HepG2 (cell line): ENCODE results near the gene ERCC5. TPM values are rescaled to one million over a fixed set of nuclear protein-coding genes. Genes with fewer than 3 reads are reported as not detected.

ENCODE experiments used
- ATM ChIP-seq: fragments of 450-650 bp; IDR thresholded peaks from 2 replicates; pipeline ENCODE4 v1.7.1; 2017; ENCODE audit warnings: mild to moderate bottlenecking, borderline replicate concordance
- HNRNPLL ChIP-seq: fragments of 200-400 bp; formaldehyde crosslinking; IDR thresholded peaks from 2 replicates; pipeline ENCODE4 v1.6.1; 2017; ENCODE audit warnings: mild to moderate bottlenecking, low read depth, low read length; ENCODE audit not compliant: poor library complexity, severe bottlenecking
- HOXA7 ChIP-seq: sonication (generic); formaldehyde crosslinking; IDR thresholded peaks from 2 replicates; pipeline ENCODE4 v1.8.1; 2022; ENCODE audit warnings: mild to moderate bottlenecking, missing genetic modification reagents, moderate library complexity
- KAT8 ChIP-seq: IDR thresholded peaks from 2 replicates; pipeline ENCODE4 v1.6.1; 2016; ENCODE audit warnings: missing genetic modification reagents, missing compliant biosample characterization
- KDM4B ChIP-seq: sonication (generic); formaldehyde crosslinking; IDR thresholded peaks from 2 replicates; pipeline ENCODE4 v1.4.0; 2020; ENCODE audit warnings: missing genetic modification reagents
- MAFF ChIP-seq: IDR thresholded peaks from 2 replicates; pipeline ENCODE4 v1.6.1; 2011; ENCODE audit warnings: low read depth, low read length, improper control_type of control experiment
- MXI1 ChIP-seq: IDR thresholded peaks from 3 replicates; pipeline ENCODE4 v1.6.1; 2012; ENCODE audit warnings: low read depth, low read length, inconsistent platforms, borderline replicate concordance
- NFE2 ChIP-seq: sonication (generic); formaldehyde crosslinking; IDR thresholded peaks from 2 replicates; pipeline ENCODE4 v1.4.0; 2020; ENCODE audit warnings: missing genetic modification reagents
- REL ChIP-seq: sonication (generic); formaldehyde crosslinking; conservative IDR thresholded peaks from 2 replicates; pipeline ENCODE4 v1.8.0; 2022; ENCODE audit warnings: mild to moderate bottlenecking, missing genetic modification reagents, moderate library complexity
- SYNCRIP ChIP-seq: fragments of 200-400 bp; formaldehyde crosslinking; IDR thresholded peaks from 2 replicates; pipeline ENCODE4 v1.6.1; 2018; ENCODE audit warnings: mild to moderate bottlenecking, low read depth, low read length; ENCODE audit not compliant: insufficient read depth
- ZMYM4 ChIP-seq: sonication (generic); formaldehyde crosslinking; IDR thresholded peaks from 2 replicates; pipeline ENCODE4 v1.8.1; 2023; ENCODE audit warnings: mild to moderate bottlenecking, missing genetic modification reagents
- ZNF124 ChIP-seq: sonication (generic); formaldehyde crosslinking; IDR thresholded peaks from 2 replicates; pipeline ENCODE4 v1.4.0; 2020; ENCODE audit warnings: missing genetic modification reagents
- ZNF430 ChIP-seq: sonication (generic); formaldehyde crosslinking; IDR thresholded peaks from 2 replicates; pipeline ENCODE4 v1.9.0; 2021; ENCODE audit warnings: mild to moderate bottlenecking, missing genetic modification reagents
- ZNF44 ChIP-seq: sonication (generic); formaldehyde crosslinking; IDR thresholded peaks from 2 replicates; pipeline ENCODE4 v1.5.1; 2020; ENCODE audit warnings: mild to moderate bottlenecking, missing genetic modification reagents
- ZNF772 ChIP-seq: sonication (generic); formaldehyde crosslinking; IDR thresholded peaks from 2 replicates; pipeline ENCODE4 v1.5.0; 2020; ENCODE audit warnings: mild to moderate bottlenecking, missing genetic modification reagents
- ZNF775 ChIP-seq: sonication (generic); formaldehyde crosslinking; IDR thresholded peaks from 2 replicates; pipeline ENCODE4 v1.4.0; 2020; ENCODE audit warnings: missing genetic modification reagents, mild to moderate bottlenecking, moderate library complexity, borderline replicate concordance
- polyA plus RNA-seq, 8 experiments: library from polyadenylated mRNA; depleted of rRNA in 3 of 8; stranded (reverse) in 7 of 8; unstranded in 1 of 8; fragments of >200 nt; fragmentation: Illumina TruSeq in 4 of 8; extraction: Trizol in 4 of 8; gene quantifications; 2 replicates each; pipeline versions ENCODE4 v1.2.1 to v1.2.3, GENCODE V29; 2011 to 2016; ENCODE audit warnings: low read depth in 4 of 8, missing spikeins in 1 of 8, mixed read lengths in 1 of 8; ENCODE audit not compliant: insufficient read depth in 1 of 8
- total RNA-seq, 5 experiments: library from RNA; depleted of rRNA; stranded (reverse); fragments of >200 nt; fragmentation: Illumina TruSeq; extraction: Trizol; gene quantifications; 2 replicates each; pipeline ENCODE4 v1.2.3, GENCODE V29; 2016; ENCODE audit warnings: low read depth in 1 of 5
- TF ChIP-seq, protein P1 (sequence below): sonication (generic); formaldehyde crosslinking; IDR thresholded peaks from 2 replicates; pipeline ENCODE4 v1.4.0; 2020; ENCODE audit warnings: mild to moderate bottlenecking, missing genetic modification reagents
- TF ChIP-seq, protein P2 (sequence below): sonication (generic); formaldehyde crosslinking; IDR thresholded peaks from 2 replicates; pipeline ENCODE4 v1.5.0; 2020; ENCODE audit warnings: missing genetic modification reagents
- TF ChIP-seq, protein P3 (sequence below): sonication (generic); formaldehyde crosslinking; IDR thresholded peaks from 2 replicates; pipeline ENCODE4 v1.5.1; 2020; ENCODE audit warnings: missing genetic modification reagents, mild to moderate bottlenecking, borderline replicate concordance
- TF ChIP-seq, protein P4 (sequence below): sonication (generic); formaldehyde crosslinking; IDR thresholded peaks from 2 replicates; pipeline ENCODE4 v1.4.0; 2020; ENCODE audit warnings: missing genetic modification reagents, mild to moderate bottlenecking, borderline replicate concordance
- TF ChIP-seq, protein P5 (sequence below): sonication (generic); formaldehyde crosslinking; IDR thresholded peaks from 2 replicates; pipeline ENCODE4 v1.4.0; 2020; ENCODE audit warnings: missing genetic modification reagents
- TF ChIP-seq, protein P6 (sequence below): sonication (generic); formaldehyde crosslinking; IDR thresholded peaks from 2 replicates; pipeline ENCODE4 v1.4.0; 2020; ENCODE audit warnings: missing genetic modification reagents

Gene ERCC5
- total and polyA plus RNA-seq, 2 of the 13 experiments (the other 11 are each of a cell fraction or from before 2014, with no cell fraction given): 12.9 to 35.5 TPM

DNA sequence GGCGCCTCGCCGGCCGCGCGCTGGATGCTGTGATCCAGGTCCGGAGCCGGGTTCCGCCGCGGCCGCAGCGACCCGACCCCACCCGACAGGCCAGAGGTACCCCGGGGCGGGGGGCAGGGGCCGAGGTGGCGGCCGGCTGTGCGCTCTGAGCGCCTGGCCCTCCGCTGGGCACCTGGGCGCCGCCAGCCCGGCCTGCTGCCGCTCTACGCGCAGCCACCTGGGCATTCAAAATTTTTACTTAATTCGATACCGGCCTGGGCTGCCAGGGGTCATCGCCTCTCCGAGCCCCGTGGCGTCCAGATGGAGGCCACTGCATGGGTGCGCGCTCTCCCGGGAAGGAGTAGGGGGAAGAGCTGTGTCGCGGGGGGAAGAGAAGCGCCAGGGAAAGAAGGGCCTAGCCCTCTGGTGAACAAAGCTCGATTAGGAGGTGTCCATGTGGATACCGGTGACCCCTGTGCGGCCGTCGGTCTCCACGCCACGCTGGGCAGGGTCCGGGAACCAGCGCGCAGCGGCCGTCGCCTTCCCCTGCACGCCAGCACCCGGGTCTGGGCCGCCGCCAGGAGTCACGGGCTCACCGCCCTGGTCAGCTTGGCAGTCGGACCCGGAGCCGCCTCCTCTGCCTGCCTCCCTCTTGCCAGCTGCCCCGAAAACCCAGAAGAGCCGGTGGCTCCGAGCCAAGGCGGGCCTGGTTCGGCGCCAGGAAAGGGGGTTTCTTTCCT, 46.2 kb upstream of the ERCC5 start (continued):
- TF ChIP-seq ZNF124 (CRISPR knock-in tag): no peak
- no peak for TF ChIP-seq NFE2 (CRISPR knock-in tag)
- TF ChIP-seq, protein P1, sequence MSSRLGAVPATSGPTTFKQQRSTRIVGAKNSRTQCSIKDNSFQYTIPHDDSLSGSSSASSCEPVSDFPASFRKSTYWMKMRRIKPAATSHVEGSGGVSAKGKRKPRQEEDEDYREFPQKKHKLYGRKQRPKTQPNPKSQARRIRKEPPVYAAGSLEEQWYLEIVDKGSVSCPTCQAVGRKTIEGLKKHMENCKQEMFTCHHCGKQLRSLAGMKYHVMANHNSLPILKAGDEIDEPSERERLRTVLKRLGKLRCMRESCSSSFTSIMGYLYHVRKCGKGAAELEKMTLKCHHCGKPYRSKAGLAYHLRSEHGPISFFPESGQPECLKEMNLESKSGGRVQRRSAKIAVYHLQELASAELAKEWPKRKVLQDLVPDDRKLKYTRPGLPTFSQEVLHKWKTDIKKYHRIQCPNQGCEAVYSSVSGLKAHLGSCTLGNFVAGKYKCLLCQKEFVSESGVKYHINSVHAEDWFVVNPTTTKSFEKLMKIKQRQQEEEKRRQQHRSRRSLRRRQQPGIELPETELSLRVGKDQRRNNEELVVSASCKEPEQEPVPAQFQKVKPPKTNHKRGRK (CRISPR knock-in tag): 0 out of 2 replicates have a peak, but pooled peaks have one; percentile 6
- no peak for TF ChIP-seq HOXA7 (CRISPR knock-in tag)
- no peak for TF ChIP-seq HNRNPLL
- TF ChIP-seq ZMYM4 (CRISPR knock-in tag): no peak
- TF ChIP-seq, protein P2, sequence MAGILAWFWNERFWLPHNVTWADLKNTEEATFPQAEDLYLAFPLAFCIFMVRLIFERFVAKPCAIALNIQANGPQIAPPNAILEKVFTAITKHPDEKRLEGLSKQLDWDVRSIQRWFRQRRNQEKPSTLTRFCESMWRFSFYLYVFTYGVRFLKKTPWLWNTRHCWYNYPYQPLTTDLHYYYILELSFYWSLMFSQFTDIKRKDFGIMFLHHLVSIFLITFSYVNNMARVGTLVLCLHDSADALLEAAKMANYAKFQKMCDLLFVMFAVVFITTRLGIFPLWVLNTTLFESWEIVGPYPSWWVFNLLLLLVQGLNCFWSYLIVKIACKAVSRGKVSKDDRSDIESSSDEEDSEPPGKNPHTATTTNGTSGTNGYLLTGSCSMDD: no peak
- no peak for TF ChIP-seq ZNF430 (CRISPR knock-in tag)
- no peak for TF ChIP-seq MAFF
- TF ChIP-seq ZNF44 (CRISPR knock-in tag): no peak
- TF ChIP-seq SYNCRIP: no peak
- TF ChIP-seq REL: no peak
- no peak for TF ChIP-seq KAT8 (CRISPR knock-in tag)
- TF ChIP-seq, protein P3, sequence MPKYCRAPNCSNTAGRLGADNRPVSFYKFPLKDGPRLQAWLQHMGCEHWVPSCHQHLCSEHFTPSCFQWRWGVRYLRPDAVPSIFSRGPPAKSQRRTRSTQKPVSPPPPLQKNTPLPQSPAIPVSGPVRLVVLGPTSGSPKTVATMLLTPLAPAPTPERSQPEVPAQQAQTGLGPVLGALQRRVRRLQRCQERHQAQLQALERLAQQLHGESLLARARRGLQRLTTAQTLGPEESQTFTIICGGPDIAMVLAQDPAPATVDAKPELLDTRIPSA (CRISPR knock-in tag): 0 out of 2 replicates have a peak, but pooled peaks have one; percentile 41
- no peak for TF ChIP-seq MXI1
- TF ChIP-seq, protein P4, sequence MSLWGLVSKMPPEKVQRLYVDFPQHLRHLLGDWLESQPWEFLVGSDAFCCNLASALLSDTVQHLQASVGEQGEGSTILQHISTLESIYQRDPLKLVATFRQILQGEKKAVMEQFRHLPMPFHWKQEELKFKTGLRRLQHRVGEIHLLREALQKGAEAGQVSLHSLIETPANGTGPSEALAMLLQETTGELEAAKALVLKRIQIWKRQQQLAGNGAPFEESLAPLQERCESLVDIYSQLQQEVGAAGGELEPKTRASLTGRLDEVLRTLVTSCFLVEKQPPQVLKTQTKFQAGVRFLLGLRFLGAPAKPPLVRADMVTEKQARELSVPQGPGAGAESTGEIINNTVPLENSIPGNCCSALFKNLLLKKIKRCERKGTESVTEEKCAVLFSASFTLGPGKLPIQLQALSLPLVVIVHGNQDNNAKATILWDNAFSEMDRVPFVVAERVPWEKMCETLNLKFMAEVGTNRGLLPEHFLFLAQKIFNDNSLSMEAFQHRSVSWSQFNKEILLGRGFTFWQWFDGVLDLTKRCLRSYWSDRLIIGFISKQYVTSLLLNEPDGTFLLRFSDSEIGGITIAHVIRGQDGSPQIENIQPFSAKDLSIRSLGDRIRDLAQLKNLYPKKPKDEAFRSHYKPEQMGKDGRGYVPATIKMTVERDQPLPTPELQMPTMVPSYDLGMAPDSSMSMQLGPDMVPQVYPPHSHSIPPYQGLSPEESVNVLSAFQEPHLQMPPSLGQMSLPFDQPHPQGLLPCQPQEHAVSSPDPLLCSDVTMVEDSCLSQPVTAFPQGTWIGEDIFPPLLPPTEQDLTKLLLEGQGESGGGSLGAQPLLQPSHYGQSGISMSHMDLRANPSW (CRISPR knock-in tag): no peak
- no peak for TF ChIP-seq ZNF772 (CRISPR knock-in tag)
- no peak for TF ChIP-seq KDM4B (CRISPR knock-in tag)
- TF ChIP-seq, protein P5, sequence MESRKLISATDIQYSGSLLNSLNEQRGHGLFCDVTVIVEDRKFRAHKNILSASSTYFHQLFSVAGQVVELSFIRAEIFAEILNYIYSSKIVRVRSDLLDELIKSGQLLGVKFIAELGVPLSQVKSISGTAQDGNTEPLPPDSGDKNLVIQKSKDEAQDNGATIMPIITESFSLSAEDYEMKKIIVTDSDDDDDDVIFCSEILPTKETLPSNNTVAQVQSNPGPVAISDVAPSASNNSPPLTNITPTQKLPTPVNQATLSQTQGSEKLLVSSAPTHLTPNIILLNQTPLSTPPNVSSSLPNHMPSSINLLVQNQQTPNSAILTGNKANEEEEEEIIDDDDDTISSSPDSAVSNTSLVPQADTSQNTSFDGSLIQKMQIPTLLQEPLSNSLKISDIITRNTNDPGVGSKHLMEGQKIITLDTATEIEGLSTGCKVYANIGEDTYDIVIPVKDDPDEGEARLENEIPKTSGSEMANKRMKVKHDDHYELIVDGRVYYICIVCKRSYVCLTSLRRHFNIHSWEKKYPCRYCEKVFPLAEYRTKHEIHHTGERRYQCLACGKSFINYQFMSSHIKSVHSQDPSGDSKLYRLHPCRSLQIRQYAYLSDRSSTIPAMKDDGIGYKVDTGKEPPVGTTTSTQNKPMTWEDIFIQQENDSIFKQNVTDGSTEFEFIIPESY: no peak
- no peak for TF ChIP-seq ZNF775 (CRISPR knock-in tag)
- TF ChIP-seq, protein P6, sequence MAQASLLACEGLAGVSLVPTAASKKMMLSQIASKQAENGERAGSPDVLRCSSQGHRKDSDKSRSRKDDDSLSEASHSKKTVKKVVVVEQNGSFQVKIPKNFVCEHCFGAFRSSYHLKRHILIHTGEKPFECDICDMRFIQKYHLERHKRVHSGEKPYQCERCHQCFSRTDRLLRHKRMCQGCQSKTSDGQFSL (CRISPR knock-in tag): no peak
- no peak for TF ChIP-seq ATM
